ENCODE measurements around the gene IFNLR1.

GRCh38 chr1:24114753-24115152 lies 72.3 kb downstream of the IFNLR1 start:
- TF ChIP-seq CTCF (conservative IDR thresholded peaks at IDR 0.05 in 1 of 2, IDR thresholded peaks at IDR 0.05 in 1 of 2; ENCODE audit: low read depth in 1 of 2, low read length in 2 of 2): no peak
- TF ChIP-seq EZH2 (IDR thresholded peaks at IDR 0.05; ENCODE audit: low read length, missing control alignments): no peak

All from fibroblast of lung (primary cell).